ENCODE measurements around the gene NPSR1. TPM values are rescaled to one million over a fixed set of nuclear protein-coding genes. Genes with fewer than 3 reads are reported as not detected.
A peak's percentile ranks its signal among the peaks of the same experiment; 100 is the strongest.

NPSR1 gene
- total RNA-seq, 1 experiment from 2014 or later, result not detected

GRCh38 chr7:34612661-34613060 is 45.4 kb upstream of the NPSR1 start:
- H3K79me1 ChIP-seq (ENCODE audit: insufficient read depth, low read depth, low read length, poor library complexity, severe bottlenecking), result no peaks in the 10 kb centered on the region
- H3T11ph ChIP-seq (ENCODE audit: low read length), result no peak overlapping the region
- Mint-ChIP-seq H3K4me1 (peaks cover 0 to 5% of the 10 kb centered on the region in 2 experiments; a peak in 2 of 4 replicates), H3K36me3 (ENCODE audit: insufficient read depth in 1 of 3, low read depth in 3 of 3) (peaks cover 0 to 12% (median 0%) of the 10 kb centered on the region in 3 experiments; a peak in 3 of 7 replicates), H3K4me3 (no peak overlapping the region), H3K27ac (peak overlapping the region in 1 of 3 experiments; percentile 27; a peak in 1 of 7 replicates), H3K27me3 (ENCODE audit: low read depth) (no peaks in the 10 kb centered on the region; the same call in 1 of the 2 replicates), H3K9me3 (peaks cover 8% of the 10 kb centered on the region in 2 experiments; a peak in 4 of 5 replicates)
- no peaks in the 10 kb centered on the region for H3K9me3 ChIP-seq (ENCODE audit: control insufficient read depth, low read depth, low read length)
- no peak overlapping the region for H2AK5ac ChIP-seq (ENCODE audit: insufficient read length, low read length)
- H3K23me2 ChIP-seq (ENCODE audit: insufficient read length, low read depth, low read length, poor library complexity, severe bottlenecking), result no peaks in the 10 kb centered on the region
- H3K23ac ChIP-seq (ENCODE audit: insufficient read length, low read depth, low read length), result no peak overlapping the region
- H4K20me1 ChIP-seq (ENCODE audit: control insufficient read depth, insufficient read depth, insufficient read length), result no peaks in the 10 kb centered on the region
- H2BK15ac ChIP-seq (ENCODE audit: low read depth, low read length), result no peak overlapping the region
- DNase-seq, result no peak
- H3K9ac ChIP-seq (ENCODE audit: extremely low read depth, insufficient read length, low read length), result no peak overlapping the region
- no peak overlapping the region for H4K5ac ChIP-seq (ENCODE audit: insufficient read length, low read depth, low read length)
- no peaks in the 10 kb centered on the region for H3K4me1 ChIP-seq (ENCODE audit: insufficient read depth, low read length)
- no peak overlapping the region for H2BK20ac ChIP-seq (ENCODE audit: low read depth, low read length, poor library complexity, severe bottlenecking)
- H3K27me3 ChIP-seq (ENCODE audit: insufficient read depth, low read length), result no peaks in the 10 kb centered on the region
- no peaks in the 10 kb centered on the region for H3K79me2 ChIP-seq (ENCODE audit: insufficient read depth, low read length)
- no peak for TF ChIP-seq CTCF (conservative IDR thresholded peaks at IDR 0.05)
- no peak overlapping the region for H4K8ac ChIP-seq (replicated peaks; ENCODE audit: insufficient read length, low read depth, low read length)
- H3K4me2 ChIP-seq (ENCODE audit: insufficient read depth, insufficient read length, low read length), result no peak overlapping the region
- WGBS (ENCODE audit: extremely low coverage, insufficient read length, low lambda C conversion rate), result no CpG with 5 or more reads among the region's 2 CpGs
- H2AFZ ChIP-seq (ENCODE audit: low read length), result no peak overlapping the region
- no peak overlapping the region for H3K4ac ChIP-seq (ENCODE audit: low read depth, low read length)
- no peak overlapping the region for H2BK12ac ChIP-seq (ENCODE audit: insufficient read length, low read depth, low read length)
- no peak overlapping the region for H3K14ac ChIP-seq (ENCODE audit: insufficient read depth, low read length)
- no peak overlapping the region for H3K56ac ChIP-seq (ENCODE audit: insufficient read length, low read depth, low read length)
- no peak overlapping the region for H2BK120ac ChIP-seq (ENCODE audit: low read depth, low read length, poor library complexity, severe bottlenecking)
- H2BK5ac ChIP-seq (ENCODE audit: insufficient read length, low read length), result no peak overlapping the region
- H4K91ac ChIP-seq (ENCODE audit: insufficient read length, low read depth, low read length), result no peak overlapping the region
- H3K27ac ChIP-seq (ENCODE audit: insufficient read length, low read depth, low read length), result no peak overlapping the region
- H3K18ac ChIP-seq (ENCODE audit: insufficient read length, low read depth, low read length), result no peak overlapping the region
